ENCODE data around the gene PHPT1.

- TF ChIP-seq CTCF (IDR thresholded peaks at IDR 0.05; ENCODE audit: borderline replicate concordance, extremely low read depth, low read length, poor library complexity, severe bottlenecking), result no peak
- no peak for TF ChIP-seq EZH2 (IDR thresholded peaks at IDR 0.05; ENCODE audit: borderline replicate concordance, low read depth, low read length, severe bottlenecking)
These were observed 44.6 kb upstream of the PHPT1 start for GRCh38 chr9:136804509-136805206.
